AG04450 (cell line): ENCODE measurements around the gene SAP30BP. TPM values are rescaled to one million over a fixed set of nuclear protein-coding genes. Genes with fewer than 3 reads are reported as not detected.

Source experiments
- CTCF ChIA-PET: fragments of 300-600, 350-600 bp; formaldehyde crosslinking; extraction: SDS; loops from one replicate; lab custom pipeline; 2022; ENCODE audit warnings: antibody characterized with exemption, inconsistent platforms; lab: Charles Lee
- POLR2A ChIA-PET: fragments of 350-600 bp; formaldehyde crosslinking; extraction: SDS; loops from one replicate; lab custom pipeline; 2021; ENCODE audit warnings: antibody characterized with exemption, inconsistent platforms; lab: Yijun Ruan, JAX
- DNase-seq: peaks from one replicate; pipeline ENCODE4 v3.0.0-alpha.2; 2011; ENCODE audit warnings: low read depth, low spot score
- H3K27ac ChIP-seq: one replicate; pipeline ENCODE4 v1.5.1; 2012; ENCODE audit warnings: low read depth, low read length, control low read depth
- H3K27me3 ChIP-seq: one replicate; pipeline ENCODE4 v1.6.0; 2012; ENCODE audit warnings: low read length; ENCODE audit not compliant: control insufficient read depth, insufficient read depth
- H3K4me3 ChIP-seq: 2 replicates; pipeline ENCODE4 v1.5.1; 2011; ENCODE audit warnings: mild to moderate bottlenecking, low read depth, low read length, control low read depth
- H3K9me3 ChIP-seq: 2 replicates; pipeline ENCODE4 v1.5.1; 2012; ENCODE audit warnings: low read length; ENCODE audit not compliant: control insufficient read depth, insufficient read depth
- CTCF ChIP-seq: IDR thresholded peaks from 2 replicates; pipeline ENCODE4 v1.5.1; 2011; ENCODE audit warnings: low read depth, low read length, control low read depth, inconsistent platforms
- polyA plus RNA-seq: library from polyadenylated mRNA; depleted of rRNA; stranded (reverse); fragments of >200 nt; gene quantifications from 2 replicates; pipeline ENCODE4 v1.2.3, GENCODE V29; 2011

The SAP30BP gene
- polyA plus RNA-seq, 1 experiment: 75.4 TPM

GRCh38 chr17:75723171-75723930 lies 56.2 kb downstream of the SAP30BP start:
- CTCF ChIA-PET: interaction anchor here (1.0 to 1.7 kb wide), 2 partner anchors 24 to 123 kb away, joined by 3 to 5 read pairs; no protein-coding TSS in a partner anchor
- Histone ChIP-seq H3K9me3 (no peaks in the 10 kb centered on the region; the same call in 1 of the 2 replicates), H3K4me3 (no peak overlapping the region), H3K27me3 (peaks cover 51% of the 10 kb centered on the region), H3K27ac (no peak overlapping the region)
- DNase-seq: no peak
- POLR2A ChIA-PET: no interaction called here
- no peak for TF ChIP-seq CTCF

DNA sequence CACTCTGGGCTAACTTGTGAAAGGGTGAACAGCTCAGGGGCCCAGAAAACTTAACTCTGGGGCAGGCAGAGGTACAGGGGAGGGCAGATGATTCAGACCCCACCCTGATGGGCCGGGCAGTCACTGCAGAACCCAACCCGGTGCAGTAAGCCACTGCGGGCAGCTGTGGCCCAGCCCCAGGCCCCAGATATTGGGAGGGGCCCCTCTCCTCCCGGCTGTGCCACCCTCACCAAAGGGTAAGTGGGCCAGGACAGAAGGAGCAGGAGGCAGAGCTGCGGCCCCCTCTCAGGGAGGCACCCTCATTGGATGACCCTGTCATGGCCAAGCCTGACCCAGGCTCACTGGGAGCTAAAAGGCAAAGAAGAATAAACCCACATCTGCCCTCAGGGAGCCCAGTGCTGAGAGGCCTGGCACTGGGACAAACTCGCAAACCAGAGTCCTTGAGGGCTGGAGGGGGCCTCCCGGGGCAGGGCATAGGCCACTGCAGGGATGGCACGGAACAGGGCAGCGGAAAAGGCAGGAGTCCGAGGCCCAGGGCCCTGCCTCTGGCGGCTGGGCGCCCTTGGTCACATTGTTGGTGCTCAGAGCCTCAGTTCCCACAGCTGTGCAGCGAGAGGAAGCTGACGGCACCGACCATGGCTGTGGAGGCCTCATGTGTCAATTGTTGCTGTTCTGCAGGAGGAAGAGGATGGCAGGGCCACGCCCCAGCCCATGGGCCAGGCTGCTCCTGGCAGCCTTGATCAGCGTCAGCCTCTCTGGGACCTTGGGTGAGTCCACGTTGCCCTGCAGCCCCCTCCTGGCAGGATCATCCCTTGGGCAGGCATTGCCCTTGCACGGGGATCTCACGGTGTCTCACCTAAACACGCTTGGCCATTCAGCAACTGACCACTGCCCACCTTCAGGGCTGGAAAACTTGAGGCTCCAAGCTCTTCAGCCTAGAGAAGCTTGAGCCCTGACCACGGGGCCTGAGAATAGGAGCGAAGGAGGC lies 57.2 kb downstream of the SAP30BP start:
- Histone ChIP-seq H3K27ac (no peak overlapping the region), H3K27me3 (peaks cover 47% of the 10 kb centered on the region), H3K4me3 (no peak overlapping the region), H3K9me3 (no peaks in the 10 kb centered on the region; the same call in 1 of the 2 replicates)
- CTCF ChIA-PET: interaction anchor here (1.0 to 1.7 kb wide), 2 partner anchors 23 to 123 kb away, joined by 3 to 5 read pairs; no protein-coding TSS in a partner anchor
- DNase-seq: no peak
- POLR2A ChIA-PET: no interaction called here
- TF ChIP-seq CTCF: no peak

GRCh38 chr17:75725504-75725903 lies 58.4 kb downstream of the SAP30BP start:
- peaks cover 2% of the 10 kb centered on the region; the same call in 1 of the 2 replicates for H3K9me3 ChIP-seq
- ChIA-PET POLR2A (no interaction called here), CTCF (no interaction called here)
- H3K4me3 ChIP-seq: no peak overlapping the region
- no peak for DNase-seq
- no peak for TF ChIP-seq CTCF
- H3K27ac ChIP-seq: no peak overlapping the region
- H3K27me3 ChIP-seq: peaks cover 35% of the 10 kb centered on the region

DNA sequence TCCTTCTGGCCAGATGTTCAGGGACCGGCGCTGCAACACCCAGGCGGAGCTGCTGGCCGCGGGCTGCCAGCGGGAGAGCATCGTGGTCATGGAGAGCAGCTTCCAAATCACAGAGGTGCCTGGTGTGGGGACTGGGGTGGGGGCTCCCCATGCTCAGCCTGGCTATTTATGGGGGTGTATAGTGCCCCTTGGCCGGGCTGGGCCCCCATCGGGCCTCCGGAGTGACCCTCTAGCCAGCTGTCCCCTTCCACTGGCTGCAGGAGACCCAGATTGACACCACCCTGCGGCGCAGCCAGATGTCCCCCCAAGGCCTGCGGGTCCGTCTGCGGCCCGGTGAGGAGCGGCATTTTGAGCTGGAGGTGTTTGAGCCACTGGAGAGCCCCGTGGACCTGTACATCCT lies 60.3 kb downstream of the SAP30BP start:
- DNase-seq: no peak
- ChIA-PET POLR2A (no interaction called here), CTCF (no interaction called here)
- no peak overlapping the region for H3K4me3 ChIP-seq
- H3K9me3 ChIP-seq: peaks cover 2% of the 10 kb centered on the region; the same call in 1 of the 2 replicates
- no peak overlapping the region for H3K27ac ChIP-seq
- no peak for TF ChIP-seq CTCF
- peaks cover 24% of the 10 kb centered on the region for H3K27me3 ChIP-seq
